ENCODE measurements around the gene EFNA5.

EFNA5 gene

GRCh38 chr5:107603349-107603748, 67.4 kb downstream of the EFNA5 start:
- DNase-seq (ENCODE audit: low read depth): no peak

- no peak for DNase-seq (ENCODE audit: low read depth)
These were observed 67.8 kb downstream of the EFNA5 start for GRCh38 chr5:107602896-107603295.

- no peak for DNase-seq (ENCODE audit: low read depth)
These were observed 69.7 kb downstream of the EFNA5 start for GRCh38 chr5:107601076-107601475.

- DNase-seq (ENCODE audit: low read depth): no peak
These were observed 71.8 kb downstream of the EFNA5 start for GRCh38 chr5:107598958-107599357.

GRCh38 chr5:107597803-107598202, 72.9 kb downstream of the EFNA5 start:
- DNase-seq (ENCODE audit: low read depth): no peak

GRCh38 chr5:107597247-107597646, 73.5 kb downstream of the EFNA5 start:
- no peak for DNase-seq (ENCODE audit: low read depth)

GRCh38 chr5:107594253-107595045, 76.3 kb downstream of the EFNA5 start:
- DNase-seq (ENCODE audit: low read depth): no peak

GRCh38 chr5:107593009-107593408, 77.7 kb downstream of the EFNA5 start:
- DNase-seq (ENCODE audit: low read depth): no peak

GRCh38 chr5:107592515-107592914, 78.2 kb downstream of the EFNA5 start:
- DNase-seq (ENCODE audit: low read depth): no peak

GRCh38 chr5:107590686-107591085, 80.1 kb downstream of the EFNA5 start:
- DNase-seq (ENCODE audit: low read depth): no peak

GRCh38 chr5:107589520-107590193, 81.1 kb downstream of the EFNA5 start:
- no peak for DNase-seq (ENCODE audit: low read depth)

- no peak for DNase-seq (ENCODE audit: low read depth)
These were observed 88.1 kb downstream of the EFNA5 start for GRCh38 chr5:107582625-107583024.

- DNase-seq (ENCODE audit: low read depth): no peak
These were observed 89.6 kb downstream of the EFNA5 start for GRCh38 chr5:107580889-107581820.

- no peak for DNase-seq (ENCODE audit: low read depth)
These were observed 92.6 kb downstream of the EFNA5 start for GRCh38 chr5:107578051-107578635.

GRCh38 chr5:107577394-107577950, 93.3 kb downstream of the EFNA5 start:
- DNase-seq (ENCODE audit: low read depth): no peak

GRCh38 chr5:107576736-107577393, 93.9 kb downstream of the EFNA5 start:
- DNase-seq (ENCODE audit: low read depth): no peak

- DNase-seq (ENCODE audit: low read depth): no peak
These were observed 94.6 kb downstream of the EFNA5 start for GRCh38 chr5:107576155-107576554.

GRCh38 chr5:107574287-107574686, 96.5 kb downstream of the EFNA5 start:
- DNase-seq (ENCODE audit: low read depth): no peak

GRCh38 chr5:107572715-107573368, 97.9 kb downstream of the EFNA5 start:
- no peak for DNase-seq (ENCODE audit: low read depth)

- peak; percentile 83 for DNase-seq (ENCODE audit: low read depth)
These were observed 98.9 kb downstream of the EFNA5 start for GRCh38 chr5:107571621-107572536.
